DOHH2 (cell line): Measurements from ENCODE around the gene FALEC.

Experiments used
- EZH2phosphoT487 ChIP-seq: fragments of 200-600 bp; sonication (generic); IDR thresholded peaks from 2 replicates; pipeline ENCODE4 v1.6.1; 2017; ENCODE audit warnings: borderline replicate concordance, mild to moderate bottlenecking, antibody characterized with exemption, low read length, moderate library complexity, mixed read lengths
- TF ChIP-seq, protein P1 (sequence below): fragments of 200-600 bp; sonication (generic); IDR thresholded peaks from one replicate; pipeline ENCODE4 v1.5.1; 2014; ENCODE audit warnings: antibody characterized with exemption, mild to moderate bottlenecking, low read depth, low read length; ENCODE audit not compliant: poor library complexity, severe bottlenecking

DNA sequence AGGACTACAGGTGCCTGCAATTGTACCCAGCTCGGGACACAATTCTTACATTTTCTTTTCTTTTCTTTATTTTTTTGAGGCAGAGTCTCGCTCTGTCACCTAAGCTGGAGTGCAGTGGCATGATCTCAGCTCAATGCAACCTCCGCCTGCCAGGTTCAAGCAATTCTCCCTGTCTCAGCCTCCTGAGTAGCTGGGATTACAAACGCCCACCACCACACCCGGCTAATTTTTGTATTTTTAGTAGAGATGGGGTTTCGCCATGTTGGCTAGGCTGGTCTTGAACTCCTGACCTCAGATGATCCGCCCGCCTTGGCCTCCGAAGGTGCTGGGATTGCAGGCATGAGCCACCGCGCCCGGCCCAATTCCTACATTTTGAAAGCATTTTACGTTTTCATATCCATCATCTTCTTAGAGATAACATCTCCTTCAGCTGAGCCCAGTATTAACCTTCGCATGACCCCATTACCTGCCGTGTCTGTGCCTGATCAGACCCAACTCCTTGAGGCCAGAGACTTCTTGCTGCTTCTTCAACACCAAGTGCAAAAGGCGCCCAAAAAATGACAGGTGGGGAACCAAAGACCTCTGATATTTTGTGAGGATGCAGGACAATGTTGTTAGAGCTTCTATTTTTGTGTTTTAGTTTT, 30.9 kb downstream of the FALEC start:
- TF ChIP-seq, protein P1, sequence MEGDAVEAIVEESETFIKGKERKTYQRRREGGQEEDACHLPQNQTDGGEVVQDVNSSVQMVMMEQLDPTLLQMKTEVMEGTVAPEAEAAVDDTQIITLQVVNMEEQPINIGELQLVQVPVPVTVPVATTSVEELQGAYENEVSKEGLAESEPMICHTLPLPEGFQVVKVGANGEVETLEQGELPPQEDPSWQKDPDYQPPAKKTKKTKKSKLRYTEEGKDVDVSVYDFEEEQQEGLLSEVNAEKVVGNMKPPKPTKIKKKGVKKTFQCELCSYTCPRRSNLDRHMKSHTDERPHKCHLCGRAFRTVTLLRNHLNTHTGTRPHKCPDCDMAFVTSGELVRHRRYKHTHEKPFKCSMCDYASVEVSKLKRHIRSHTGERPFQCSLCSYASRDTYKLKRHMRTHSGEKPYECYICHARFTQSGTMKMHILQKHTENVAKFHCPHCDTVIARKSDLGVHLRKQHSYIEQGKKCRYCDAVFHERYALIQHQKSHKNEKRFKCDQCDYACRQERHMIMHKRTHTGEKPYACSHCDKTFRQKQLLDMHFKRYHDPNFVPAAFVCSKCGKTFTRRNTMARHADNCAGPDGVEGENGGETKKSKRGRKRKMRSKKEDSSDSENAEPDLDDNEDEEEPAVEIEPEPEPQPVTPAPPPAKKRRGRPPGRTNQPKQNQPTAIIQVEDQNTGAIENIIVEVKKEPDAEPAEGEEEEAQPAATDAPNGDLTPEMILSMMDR = no peak
- no peak for TF ChIP-seq EZH2phosphoT487
